ENCODE measurements around the gene FXYD6.
"Not testable (repeated sequence)": the region's sequence is repeated elsewhere in the genome, so short reads cannot be mapped to it uniquely, and the experiment has no call there.

The FXYD6 gene, protein sequence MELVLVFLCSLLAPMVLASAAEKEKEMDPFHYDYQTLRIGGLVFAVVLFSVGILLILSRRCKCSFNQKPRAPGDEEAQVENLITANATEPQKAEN

DNA sequence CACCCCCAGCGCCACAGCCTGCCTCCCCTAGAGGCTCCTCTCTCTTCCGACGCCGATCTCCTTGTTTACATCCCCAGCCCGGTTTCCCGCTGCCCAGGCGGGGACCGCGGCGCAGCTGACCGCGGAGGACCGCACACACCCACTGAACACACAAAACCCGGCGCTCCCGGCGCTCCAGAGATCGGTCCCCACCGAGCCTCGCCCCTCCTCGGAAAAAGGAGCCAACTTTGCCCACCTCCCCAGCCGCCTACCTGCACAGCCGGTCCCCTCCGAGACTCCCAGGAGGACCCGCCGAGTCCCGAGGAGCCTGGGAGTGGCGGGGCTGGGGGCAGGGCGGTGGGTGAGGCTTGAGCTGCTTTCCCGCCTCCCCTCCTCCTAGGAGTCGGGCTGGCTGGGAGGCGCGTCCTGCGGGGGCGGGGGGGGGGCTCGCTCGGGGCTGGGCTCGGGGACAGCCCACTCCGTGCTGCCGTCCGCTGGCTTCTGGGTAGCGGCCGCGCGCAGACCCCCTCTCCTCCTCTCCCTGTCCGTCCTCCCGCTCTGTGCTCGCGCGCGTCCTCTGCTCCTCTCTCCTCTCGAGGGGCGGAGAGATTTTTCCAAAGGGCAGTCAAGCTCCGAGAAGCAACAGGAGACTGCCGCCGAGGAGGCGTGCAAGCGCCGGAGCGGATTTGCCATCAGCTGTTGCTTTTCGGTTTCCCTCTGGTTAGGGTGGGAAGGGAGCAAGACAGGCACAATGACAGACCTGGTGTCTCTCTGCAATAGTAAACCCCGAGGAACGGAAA, at the start of gene FXYD6:
Gene FXYD6 (minus strand): TSS at position 318 of the 779 bp plus-strand sequence. CDS start 33,882 bp downstream, outside the sequence.
- peak; percentile 84 for DNase-seq

DNA sequence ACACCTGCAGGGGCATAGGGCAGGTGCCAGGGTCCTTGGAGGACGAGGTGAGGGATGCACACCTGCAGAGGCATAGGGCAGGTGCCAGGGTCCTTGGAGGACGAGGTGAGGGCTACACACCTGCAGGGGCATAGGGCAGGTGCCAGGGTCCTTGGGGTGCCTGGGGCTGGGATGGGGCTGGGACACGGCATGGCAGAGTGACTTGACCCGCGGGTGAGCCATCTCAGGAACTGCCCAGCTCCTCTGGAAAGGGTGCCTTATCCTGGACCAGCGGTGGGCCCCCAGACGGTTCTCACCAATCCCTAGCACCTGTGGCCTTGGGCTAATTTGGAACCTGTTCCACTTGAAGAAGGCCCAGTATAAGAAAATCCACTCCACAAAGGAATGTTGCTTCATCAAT, 49.7 kb upstream of the FXYD6 start:
- DNase-seq, result not testable (repeated sequence)

DNA sequence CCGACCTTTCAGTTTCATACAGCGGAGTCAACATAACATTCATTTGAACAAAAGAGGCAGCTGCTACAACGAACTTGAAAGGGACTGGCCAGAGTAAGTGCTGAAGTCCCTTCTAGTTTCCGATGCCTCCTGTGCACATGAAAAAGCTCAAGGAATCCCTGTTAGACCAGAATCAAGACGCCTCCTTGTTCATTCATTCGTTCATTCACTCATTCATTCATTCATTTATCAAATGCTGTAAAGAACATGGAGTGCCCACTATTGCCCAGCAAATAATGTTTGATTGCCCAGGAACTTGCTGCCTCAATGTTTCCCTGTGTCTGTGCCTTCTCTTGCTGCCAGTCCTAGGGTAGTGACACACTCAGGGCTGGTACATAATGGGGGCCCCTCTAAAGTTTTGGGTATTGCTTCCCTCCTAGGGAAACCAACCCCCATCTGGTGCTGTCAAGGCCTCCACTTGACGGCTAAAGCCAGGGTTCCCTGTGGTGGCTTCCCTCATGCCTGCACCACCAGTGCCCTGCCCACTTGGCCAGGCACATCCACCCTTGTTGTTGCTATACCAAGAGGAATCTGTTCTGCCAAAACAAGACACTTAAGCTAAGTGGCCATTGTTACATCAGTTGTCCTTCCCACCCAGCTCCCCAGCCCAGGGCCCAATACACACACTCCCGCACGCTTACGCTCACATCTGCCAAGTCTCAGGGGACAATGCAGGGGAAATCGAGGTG, 48.9 kb upstream of the FXYD6 start:
- DNase-seq, result no peak

DNA sequence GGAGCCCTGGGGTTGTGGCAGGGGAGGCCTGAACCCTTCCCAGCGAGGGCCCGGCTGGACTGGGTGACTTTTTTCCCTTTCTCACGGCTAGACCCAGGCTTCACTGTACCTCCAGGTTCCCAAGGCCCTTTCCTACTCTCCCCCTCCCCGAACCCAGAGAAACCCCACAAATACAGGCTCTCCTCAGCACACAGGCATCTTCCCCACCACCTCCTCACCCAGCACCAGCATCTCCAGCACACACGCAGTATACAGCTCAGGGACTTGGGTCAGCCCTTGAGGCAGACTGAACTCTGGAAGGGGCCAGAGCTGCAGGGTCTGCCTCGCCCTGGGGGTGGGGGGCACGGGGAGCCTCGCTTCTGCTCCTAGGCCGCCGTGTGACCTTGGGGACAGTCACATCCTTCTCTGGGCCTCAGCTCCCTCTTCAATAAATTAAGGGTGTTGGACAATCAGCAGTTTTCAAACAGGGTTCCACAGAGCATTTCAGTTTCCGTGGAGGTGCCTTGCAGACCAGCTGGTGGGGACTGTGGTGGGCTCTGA, 48.2 kb upstream of the FXYD6 start:
- DNase-seq, result no peak

DNA sequence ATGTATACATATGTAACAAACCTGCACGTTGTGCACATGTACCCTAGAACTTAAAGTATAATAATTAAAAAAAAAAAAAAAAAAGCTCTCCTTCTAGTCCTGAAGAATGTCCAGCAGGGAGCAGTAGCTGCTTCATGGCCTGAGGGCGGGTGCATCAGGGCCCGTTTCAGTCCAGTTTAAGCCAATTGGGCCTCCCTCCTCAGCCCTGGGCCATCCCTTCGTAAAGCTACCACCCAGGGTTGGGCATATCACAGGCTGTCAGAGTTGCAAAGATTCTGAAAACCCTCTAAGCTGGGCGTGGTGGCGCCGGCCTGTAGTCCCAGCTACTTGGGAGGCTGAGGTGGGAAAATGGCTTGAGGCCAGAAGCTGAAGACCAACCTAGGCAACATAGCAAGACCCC, 47.3 kb upstream of the FXYD6 start:
- DNase-seq, result no peak

DNA sequence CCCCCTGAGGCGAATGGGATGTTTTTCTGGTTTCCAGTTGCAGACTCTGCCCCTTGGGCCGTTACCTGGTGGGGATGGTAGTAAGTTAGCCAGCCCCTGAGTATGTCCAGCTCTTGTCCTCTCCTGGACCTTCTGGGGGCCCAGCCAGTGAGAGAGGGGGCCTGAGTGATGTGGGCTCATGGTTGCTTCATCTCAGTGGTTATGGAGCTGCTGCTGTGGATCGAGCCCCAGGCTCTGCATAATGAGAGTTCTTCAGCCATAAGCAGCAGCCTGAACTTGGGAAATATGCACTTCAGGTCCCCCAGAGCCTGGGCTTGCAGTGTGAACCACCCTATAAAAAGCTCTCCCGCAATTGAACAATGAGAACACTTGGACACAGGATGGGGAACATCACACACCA, 46.8 kb upstream of the FXYD6 start:
- no peak for DNase-seq

DNA sequence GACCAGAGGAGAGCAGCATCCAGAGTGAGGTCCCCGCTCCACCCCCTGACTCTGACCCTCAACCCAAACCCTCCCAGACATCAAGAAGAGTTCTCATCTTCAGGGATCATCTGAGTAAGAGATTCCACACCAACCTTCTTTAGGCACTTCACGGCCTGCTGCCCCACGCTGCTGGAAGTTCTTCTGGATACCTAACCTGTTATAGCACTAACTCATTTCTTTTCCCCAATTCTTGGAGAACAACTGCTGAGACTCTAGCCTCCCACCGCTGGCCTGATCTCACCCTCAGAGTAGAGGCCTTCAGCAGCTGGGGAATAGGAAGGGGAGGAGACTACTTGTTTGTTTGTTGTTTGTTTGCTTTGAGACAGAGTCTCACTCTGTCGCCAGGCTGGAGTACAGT, 45.4 kb upstream of the FXYD6 start:
- no peak for DNase-seq

DNA sequence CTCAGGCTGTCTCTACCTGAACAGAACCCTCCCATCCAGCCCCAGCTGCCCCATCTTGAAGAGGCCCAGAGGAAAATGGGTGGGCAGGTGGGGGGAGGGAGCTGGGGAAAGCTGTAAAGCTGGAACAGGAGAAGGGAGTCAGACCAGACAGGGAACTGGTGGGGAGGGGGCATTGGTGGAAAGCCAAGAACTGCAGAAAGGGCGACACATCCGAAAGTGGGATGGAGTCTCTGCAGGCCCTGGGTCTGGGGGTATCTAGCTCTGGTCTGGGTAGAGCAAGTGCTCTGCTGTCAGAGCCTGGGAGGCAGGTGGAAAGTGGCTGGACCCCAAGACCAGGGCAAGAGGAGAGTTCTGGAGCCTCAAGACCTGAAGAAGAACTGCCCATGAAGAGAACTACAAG, 45.0 kb upstream of the FXYD6 start:
- no peak for DNase-seq

DNA sequence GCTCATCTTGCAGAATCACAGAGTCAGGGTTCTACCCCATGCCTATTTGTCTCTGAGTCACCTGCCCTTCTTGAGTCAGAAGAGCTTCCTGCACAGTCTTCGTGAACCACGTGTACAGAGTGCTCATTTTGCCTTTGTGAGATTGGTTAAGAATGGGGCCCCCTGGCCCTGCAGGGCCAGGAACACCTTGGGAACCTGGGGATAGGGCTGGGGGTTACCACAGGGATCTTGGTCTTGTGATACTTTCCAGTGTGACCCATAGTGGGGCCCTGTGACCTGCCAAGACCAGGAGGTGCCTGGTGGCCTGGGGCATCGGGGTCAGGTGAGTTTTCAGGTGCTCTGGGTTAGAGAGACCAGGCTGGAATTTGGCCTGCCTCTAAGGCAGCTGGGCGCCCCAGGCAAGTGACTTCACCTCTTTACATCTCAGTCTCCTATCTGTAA, 43.3 kb upstream of the FXYD6 start:
- DNase-seq, result no peak

DNA sequence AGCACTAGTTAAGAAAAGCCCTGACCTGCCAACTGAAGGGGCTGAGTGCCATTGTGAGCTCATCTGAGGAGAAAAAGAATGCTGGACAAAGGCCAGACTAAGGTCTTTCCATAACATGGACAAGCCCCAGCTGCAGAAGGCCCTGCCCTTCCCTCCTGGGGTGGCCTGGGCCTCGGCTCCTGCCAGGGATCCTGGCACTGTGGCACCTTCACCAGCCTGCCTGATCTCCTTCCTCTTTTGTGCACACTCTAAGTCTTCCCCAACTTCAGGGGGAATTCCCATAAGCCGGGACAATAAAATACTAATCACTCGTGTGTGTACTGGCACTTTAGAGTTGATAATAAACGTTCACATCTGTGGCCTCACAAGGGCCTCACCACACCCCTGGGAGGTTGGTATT, 42.9 kb upstream of the FXYD6 start:
- DNase-seq, result no peak

DNA sequence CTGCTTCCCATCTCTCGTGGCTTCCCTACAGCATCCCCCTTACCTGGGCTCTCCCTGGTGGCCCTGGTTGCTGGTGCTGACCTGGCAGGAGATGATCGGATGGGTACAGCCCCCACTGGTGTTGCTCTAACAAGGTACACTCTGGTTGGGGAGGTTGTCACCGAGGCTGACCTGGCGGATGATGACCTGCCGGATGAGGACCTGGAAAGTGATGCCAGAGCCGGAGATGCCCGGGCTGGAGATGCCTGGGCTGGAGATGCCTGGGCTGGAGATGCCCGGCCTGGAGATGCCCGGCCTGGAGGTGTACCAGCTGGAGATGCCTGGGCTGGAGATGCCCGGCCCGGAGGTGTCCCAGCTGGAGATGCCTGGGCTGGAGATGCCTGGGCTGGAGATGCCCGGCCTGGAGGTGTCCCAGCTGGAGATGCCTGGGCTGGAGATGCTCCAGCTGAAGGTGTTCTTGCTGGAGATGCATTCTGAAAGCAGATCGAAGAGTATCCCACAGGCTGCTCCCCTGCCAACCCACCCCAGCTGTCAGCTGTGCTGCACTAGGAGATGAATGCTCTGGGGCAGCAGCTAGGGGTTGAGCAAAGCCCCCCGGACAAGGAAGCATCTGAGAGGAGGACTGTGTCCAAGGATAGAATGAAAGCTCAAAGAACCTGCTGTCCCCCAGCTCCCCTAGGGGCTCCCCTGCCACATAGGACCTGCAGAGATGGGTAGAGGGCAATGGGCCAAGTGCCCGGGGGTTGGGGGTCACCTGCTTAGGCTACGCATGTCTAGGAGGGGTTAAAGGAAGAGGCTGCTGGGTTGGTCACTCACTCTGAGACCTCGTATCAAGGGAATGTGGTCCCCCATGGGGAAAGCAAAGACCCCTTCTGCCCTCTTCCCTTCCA, 42.2 kb upstream of the FXYD6 start:
- no peak for DNase-seq

DNA sequence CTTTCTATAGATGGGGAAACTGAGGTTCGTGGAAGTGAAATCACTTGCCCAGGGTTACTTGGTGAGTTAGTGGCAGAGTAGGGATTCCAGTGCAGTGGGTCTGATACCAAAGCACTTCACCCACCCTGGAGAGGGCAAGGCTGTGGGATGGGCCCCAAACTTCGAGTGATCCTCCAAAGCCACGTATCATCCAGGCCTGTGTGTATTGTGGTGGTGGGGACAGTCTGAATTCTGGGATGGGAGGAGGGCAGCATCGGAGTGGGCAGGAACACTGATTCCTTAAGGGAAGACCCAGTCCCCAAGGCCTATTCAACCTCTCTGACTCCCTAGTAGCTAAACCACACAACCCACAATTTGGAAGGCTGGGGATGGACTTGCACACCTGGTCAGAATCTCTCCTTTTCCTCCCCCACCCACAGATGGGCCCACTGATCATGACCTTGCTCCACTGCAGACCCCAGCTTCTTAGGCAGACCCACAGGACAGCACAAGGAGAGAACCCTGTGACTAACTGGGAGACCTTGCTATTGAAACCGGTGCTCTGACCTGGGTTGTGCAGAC, 41.2 kb upstream of the FXYD6 start:
- DNase-seq, result no peak

DNA sequence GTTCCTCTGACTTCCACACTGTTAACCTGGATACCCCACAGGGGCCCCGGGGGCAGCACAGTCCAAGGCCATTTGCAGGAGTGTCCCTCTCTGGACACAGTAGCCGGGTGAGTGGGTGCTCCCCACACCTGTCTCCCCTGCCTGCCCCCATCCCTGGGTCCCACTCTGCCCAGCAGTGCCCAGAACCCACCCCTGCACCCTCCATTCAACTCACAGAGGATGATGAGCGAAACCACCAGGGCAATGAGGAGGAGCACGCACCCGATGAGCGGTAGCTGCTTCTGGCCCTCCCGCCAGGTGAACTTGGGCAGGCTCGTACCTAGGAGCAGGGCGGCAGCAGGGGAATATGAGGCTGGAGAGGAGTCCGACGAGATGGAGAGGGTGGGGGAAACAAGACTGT, 40.5 kb upstream of the FXYD6 start:
- no peak for DNase-seq

DNA sequence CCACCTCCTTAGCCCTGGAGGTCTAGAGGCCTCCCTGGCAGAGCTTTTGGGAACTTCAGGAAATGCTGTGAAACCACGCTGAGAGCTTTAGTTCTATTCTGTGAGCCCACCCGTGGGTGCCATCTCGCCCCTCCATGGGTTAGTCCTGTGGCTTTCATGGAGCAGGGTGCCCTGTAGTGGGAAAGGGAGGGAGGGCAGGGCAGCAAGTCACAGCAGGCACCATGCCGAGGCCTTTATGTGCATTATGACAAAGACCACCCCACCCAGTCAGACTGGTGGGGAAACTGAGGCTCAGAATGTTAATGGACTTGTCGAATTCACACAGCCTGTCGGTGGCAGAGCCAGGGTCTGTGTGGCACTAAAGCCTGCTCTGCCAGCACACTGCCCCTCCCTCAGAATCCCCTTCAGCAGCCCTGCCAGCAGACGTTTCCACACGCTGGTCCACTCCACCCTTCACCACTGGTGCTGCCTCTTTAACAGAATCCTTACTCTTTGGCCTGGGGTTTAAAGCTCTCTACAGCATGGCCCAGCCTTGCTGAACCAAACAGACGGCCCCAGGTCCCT, 39.3 kb upstream of the FXYD6 start:
- no peak for DNase-seq

DNA sequence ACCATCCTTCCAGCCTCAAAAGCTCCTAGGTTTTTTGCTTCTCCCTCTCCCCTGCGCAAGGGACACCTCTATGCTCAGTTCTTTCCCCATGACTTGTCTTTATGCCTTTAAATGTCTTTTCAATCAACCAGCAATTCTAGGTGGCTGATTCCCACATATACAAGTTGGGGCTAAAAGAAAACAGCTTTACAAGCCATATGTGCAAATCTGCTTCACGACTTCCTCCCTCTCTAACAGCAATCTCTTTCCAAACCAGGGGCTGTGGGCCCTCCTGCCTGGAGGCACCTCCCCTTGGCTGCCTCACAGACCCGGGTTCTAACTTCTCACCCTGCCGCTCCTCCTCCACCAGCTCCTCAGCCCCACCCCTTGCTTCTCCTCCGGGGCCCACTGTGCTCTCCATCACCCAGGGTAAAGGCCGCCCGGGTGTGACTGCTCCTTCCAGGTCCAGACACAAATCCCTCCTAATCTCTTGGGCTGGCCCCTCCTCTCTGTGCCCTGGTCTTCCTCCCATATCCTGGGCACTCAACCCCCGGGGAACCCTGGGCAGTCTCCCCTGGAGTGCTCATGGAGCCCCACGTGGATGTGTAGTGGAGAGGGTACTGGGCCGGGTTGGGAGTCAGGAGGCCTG, 38.6 kb upstream of the FXYD6 start:
- no peak for DNase-seq

DNA sequence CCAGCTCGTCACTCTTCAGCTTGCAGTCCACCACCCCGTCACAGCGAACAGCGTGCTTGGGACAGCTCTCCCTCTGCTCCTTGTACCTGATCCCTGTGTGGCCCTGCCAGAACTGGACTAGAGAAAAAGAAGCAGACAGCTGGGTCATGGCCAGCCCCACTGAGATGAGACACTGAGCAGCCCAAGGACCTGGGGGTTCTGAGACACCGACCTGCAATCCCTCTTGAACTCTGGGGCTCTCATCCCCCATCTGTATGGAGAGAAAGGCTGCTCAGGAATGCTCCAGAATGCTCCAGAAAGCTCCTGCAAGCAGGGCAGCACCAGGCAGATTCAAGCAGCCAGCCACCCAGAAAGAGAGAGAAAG, 37.9 kb upstream of the FXYD6 start:
- no peak for DNase-seq

DNA sequence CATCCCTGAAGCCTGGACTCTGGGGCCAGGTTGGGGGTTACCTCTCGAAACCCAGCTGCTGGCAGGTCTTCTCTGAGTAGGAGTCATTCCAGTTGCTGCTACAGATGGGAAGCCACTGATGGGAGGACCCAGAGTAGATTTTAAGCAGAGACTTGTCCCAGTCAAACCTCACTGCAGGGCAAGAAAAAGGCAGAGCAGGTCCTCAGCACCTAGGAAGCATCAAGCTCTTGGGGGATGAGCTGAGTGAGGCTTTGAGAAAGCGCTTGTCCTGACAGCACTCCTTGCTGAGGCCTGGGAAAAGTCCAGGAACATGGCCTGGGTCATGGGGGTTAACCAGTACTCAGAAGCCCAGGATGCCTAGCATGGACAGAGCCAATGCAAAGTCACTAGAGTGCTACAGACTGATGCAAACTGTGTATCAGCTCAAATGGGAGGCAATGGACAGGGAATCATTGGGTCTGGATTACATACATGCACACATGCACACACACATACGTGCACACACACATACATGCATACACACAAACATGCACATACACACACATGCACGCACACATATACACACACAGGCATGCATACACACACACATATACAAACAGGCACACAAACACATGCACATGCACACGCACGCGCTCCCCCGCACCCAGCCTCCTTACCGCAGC, 37.4 kb upstream of the FXYD6 start:
- no peak for DNase-seq

DNA sequence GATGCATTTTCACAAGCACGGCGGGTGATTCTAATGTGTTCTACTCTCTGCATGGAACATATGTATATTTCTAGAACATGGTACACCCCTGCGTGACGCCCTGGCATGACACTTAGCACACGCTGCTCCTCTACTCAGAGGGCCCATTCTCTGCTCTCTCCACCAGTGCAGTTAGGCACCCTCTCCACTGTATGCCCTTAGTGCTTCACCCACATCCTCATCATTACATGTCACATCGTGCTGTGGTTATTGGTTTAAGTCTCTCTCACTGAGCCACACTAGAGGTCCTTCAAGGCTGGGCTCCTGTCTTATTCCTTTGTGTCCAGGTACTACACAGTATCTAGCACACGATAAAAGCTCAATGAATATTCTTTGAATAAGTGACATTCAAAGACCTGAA, 36.0 kb upstream of the FXYD6 start:
- DNase-seq, result no peak

DNA sequence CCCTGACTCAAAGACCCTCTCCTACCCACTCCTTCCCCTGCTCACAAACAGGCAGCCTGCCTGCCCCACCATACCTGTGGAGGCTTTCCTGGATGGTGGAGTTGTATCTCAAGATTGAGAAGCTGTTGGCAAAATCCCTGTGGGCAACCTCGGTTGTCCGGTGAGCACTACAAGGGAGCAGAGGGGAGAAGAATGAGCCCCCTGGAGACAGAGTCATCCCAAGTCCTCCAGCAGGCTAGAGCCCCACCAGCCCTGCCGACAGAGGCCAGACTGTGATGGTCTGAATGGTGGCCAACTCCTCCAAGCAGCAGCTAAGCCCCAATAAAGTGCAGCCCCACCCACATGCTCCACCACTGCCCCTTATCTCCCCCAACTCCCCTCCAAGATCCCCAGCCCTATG, 35.2 kb upstream of the FXYD6 start:
- no peak for DNase-seq

DNA sequence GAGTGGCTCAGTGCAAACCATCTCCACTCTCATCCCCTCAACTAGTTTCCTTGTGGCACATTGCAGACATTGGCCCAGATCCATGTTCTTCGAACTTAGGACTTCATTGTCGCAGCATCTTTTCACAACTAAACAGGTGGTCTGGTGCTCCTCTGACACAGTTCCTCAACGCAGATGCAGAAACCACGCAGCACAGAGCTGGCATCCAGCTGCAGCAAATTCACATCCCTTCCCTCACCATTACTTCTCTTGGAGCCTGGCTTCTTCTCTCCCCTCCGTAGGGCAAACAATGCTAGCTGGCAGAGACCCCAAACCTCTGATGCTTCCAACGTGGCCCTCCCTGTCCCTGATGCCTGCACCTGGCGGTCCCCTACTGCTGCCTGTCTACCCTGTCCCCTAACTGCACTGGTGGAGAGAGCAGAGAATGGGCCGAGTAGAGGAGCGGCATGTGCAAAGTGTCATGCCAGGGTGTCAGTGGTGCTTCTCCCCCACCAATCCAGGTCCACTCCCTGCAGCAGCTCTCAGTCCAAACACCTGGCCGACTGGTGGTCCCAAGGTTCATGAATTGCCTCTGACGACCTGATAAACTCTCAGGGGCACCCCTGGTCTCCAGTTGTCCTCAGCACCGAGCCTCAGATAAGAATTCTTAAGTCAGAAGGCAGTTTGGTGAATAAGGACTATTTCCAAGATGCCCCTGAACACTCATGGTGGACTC, 34.6 kb upstream of the FXYD6 start:
- DNase-seq, result no peak

DNA sequence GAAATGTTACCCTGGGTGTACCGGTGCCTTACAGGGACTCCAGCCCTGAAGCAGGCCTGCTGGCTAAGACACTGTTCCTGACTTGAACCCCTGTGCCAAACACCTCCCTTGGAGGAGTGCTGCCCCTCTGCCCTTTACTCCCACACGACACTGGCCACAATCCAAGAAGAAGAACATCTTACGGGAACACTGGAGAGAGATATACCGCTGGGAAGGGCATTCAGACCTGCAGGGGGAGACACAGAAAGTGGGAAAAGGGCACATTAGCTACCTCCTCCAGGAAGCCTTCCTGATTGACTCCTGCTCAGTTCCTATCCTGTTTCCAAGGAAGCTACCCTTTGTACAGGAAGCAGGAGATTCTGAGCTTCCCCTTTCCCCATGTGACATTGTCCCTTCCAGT, 34.1 kb upstream of the FXYD6 start:
- DNase-seq, result no peak

All from NCI-H2227 treated with DMSO at 0.1 percent for 48 hours (cell line).